PC-9 (cell line): ENCODE data around the gene LSM2. TPM values are rescaled to one million over a fixed set of nuclear protein-coding genes. Genes with fewer than 3 reads are reported as not detected.
"Not testable (repeated sequence)": the region's sequence is repeated elsewhere in the genome, so short reads cannot be mapped to it uniquely, and the experiment has no call there.

Source experiments
- BruUV-seq: library from RNA; stranded (reverse); fragments of 400-500 nt; replicated peaks from 2 replicates; lab custom pipeline; 2021; lab: Mats Ljungman, UMichigan
- CTCF ChIA-PET: fragments of 300-600 bp; sonication (Branson Sonifier 250); formaldehyde crosslinking; loops from one replicate; lab custom pipeline; 2022; ENCODE audit warnings: antibody characterized with exemption; lab: Charles Lee
- POLR2A ChIA-PET: fragments of 300-600 bp; sonication (Branson Sonifier 250); formaldehyde crosslinking; loops from one replicate; lab custom pipeline; 2022; ENCODE audit warnings: antibody characterized with exemption; ENCODE audit not compliant: unreplicated experiment; lab: Charles Lee
- DNase-seq, 2 experiments: peaks; one replicate each; pipeline versions ENCODE4 v3.0.0 to v3.0.0-alpha.2; 2015 to 2022; ENCODE audit warnings: mixed read lengths in 1 of 2
- H2AFZ ChIP-seq: fragments of 200-600 bp; sonication (generic); 2 replicates; pipeline ENCODE4 v1.8.1; 2017; ENCODE audit warnings: antibody characterized with exemption
- H3F3A ChIP-seq: fragments of 200-600 bp; sonication (generic); 2 replicates; pipeline ENCODE4 v1.8.1; 2017; ENCODE audit warnings: antibody characterized with exemption, mild to moderate bottlenecking, low read depth; ENCODE audit not compliant: insufficient read depth
- H3K27ac ChIP-seq: fragments of 200-600 bp; sonication (generic); 2 replicates; pipeline ENCODE4 v1.6.1; 2016; ENCODE audit warnings: mixed run types
- H3K27me3 ChIP-seq: fragments of 200-600 bp; sonication (generic); 2 replicates; pipeline ENCODE4 v1.6.1; 2016; ENCODE audit warnings: low read depth, mixed run types; ENCODE audit not compliant: insufficient read depth
- H3K36me3 ChIP-seq: fragments of 200-600 bp; sonication (generic); 2 replicates; pipeline ENCODE4 v1.6.1; 2016; ENCODE audit warnings: low read depth, mixed run types
- H3K4me1 ChIP-seq: fragments of 200-600 bp; sonication (generic); replicated peaks from 2 replicates; pipeline ENCODE4 v1.6.1; 2016; ENCODE audit warnings: mixed run types; ENCODE audit not compliant: insufficient read depth
- H3K4me2 ChIP-seq: fragments of 200-600 bp; sonication (generic); 2 replicates; pipeline ENCODE4 v1.6.1; 2017; ENCODE audit warnings: mixed run types
- H3K4me3 ChIP-seq: fragments of 200-600 bp; sonication (generic); 2 replicates; pipeline ENCODE4 v1.6.1; 2016; ENCODE audit warnings: mixed run types
- H3K79me2 ChIP-seq: fragments of 200-600 bp; sonication (generic); 2 replicates; pipeline ENCODE4 v1.6.1; 2017; ENCODE audit warnings: low read depth, mixed run types
- H3K9me2 ChIP-seq: fragments of 200-600 bp; sonication (generic); 2 replicates; pipeline ENCODE4 v1.8.1; 2017; ENCODE audit warnings: mild to moderate bottlenecking; ENCODE audit not compliant: insufficient read depth
- H3K9me3 ChIP-seq: fragments of 200-600 bp; sonication (generic); 2 replicates; pipeline ENCODE4 v1.8.1; 2016; ENCODE audit warnings: low read depth; ENCODE audit not compliant: insufficient read depth
- H4K20me1 ChIP-seq: fragments of 200-600 bp; sonication (generic); 2 replicates; pipeline ENCODE4 v1.8.1; 2017; ENCODE audit not compliant: insufficient read depth
- CTCF ChIP-seq: fragments of 200-600 bp; sonication (generic); conservative IDR thresholded peaks from 2 replicates; pipeline ENCODE4 v1.6.1; 2017; ENCODE audit warnings: mixed run types, antibody characterized with exemption, mild to moderate bottlenecking, moderate library complexity
- EZH2 ChIP-seq: fragments of 200-600 bp; sonication (generic); IDR thresholded peaks from 2 replicates; pipeline ENCODE4 v1.8.0; 2017; ENCODE audit warnings: antibody characterized with exemption, low read depth
- intact Hi-C: fragments of 100-400 bp; cut with micrococcal nuclease; formaldehyde crosslinking; loops from one replicate; pipeline ENCODE4 v1.10.0; 2022; ENCODE audit not compliant: unreplicated experiment
- total RNA-seq: library from RNA; stranded (reverse); gene quantifications from 2 replicates; pipeline ENCODE4 v1.2.3, GENCODE V29; 2021

Gene LSM2
- total RNA-seq, 1 experiment from 2014 or later = 74.3 TPM

- POLR2A ChIA-PET = no interaction called here
- intact Hi-C loops = no loop called here
- H3K4me1 ChIP-seq = peaks cover 14% of the 10 kb centered on the region
- H4K20me1 ChIP-seq = peaks cover 37% of the 10 kb centered on the region
- DNase-seq = no peak
- no peak overlapping the region for H3K27ac ChIP-seq
- H3K79me2 ChIP-seq = peaks cover 22% of the 10 kb centered on the region
- H2AFZ ChIP-seq = no peak overlapping the region
- BruUV-seq = no TSS peak
- CTCF ChIA-PET = no interaction called here
- H3F3A ChIP-seq = peaks cover 62% of the 10 kb centered on the region
- no peaks in the 10 kb centered on the region for H3K9me2 ChIP-seq
- no peaks in the 10 kb centered on the region for H3K27me3 ChIP-seq
- peaks cover 35% of the 10 kb centered on the region for H3K36me3 ChIP-seq
- no peak overlapping the region for H3K4me2 ChIP-seq
- TF ChIP-seq CTCF (no peak), EZH2 (no peak)
- H3K9me3 ChIP-seq = no peaks in the 10 kb centered on the region
- no peak overlapping the region for H3K4me3 ChIP-seq
These were observed 35.3 kb upstream of the LSM2 start for GRCh38 chr6:31842053-31842452.

DNA sequence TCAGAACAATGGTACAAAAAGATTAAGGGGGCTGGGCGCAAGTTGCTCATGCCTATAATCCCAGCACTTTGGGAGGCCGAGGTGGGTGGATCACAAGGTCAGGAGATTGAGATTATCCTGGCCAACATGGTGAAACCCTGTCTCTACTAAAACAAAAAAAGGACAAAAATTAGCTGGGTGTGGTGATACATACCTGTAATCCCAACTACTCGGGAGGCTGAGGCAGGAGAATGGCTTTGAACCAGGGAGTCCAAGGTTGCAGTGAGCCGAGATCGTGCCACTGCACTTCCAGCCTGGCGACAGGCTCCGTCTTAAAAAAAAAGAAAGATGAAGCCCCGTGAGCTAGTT lies 33.0 kb upstream of the LSM2 start:
- H3K9me2 ChIP-seq, DNase-seq, H3K9me3 ChIP-seq, CTCF ChIA-PET, intact Hi-C loops, H3K27ac ChIP-seq, BruUV-seq, H3K4me3 ChIP-seq, H3K4me2 ChIP-seq, H2AFZ ChIP-seq, H3K27me3 ChIP-seq: not testable (repeated sequence)
- Histone ChIP-seq H3F3A (peaks cover 80% of the 10 kb centered on the region), H4K20me1 (peaks cover 41% of the 10 kb centered on the region), H3K79me2 (peaks cover 45% of the 10 kb centered on the region), H3K36me3 (peaks cover 44% of the 10 kb centered on the region), H3K4me1 (peaks cover 19% of the 10 kb centered on the region)
- POLR2A ChIA-PET = interaction anchor here (0.6 to 0.7 kb wide), 3 partner anchors 12 to 67 kb away, joined by 3 to 10 read pairs (median 5); partner anchors contain the start of genes HSPA1A and HSPA1B

DNA sequence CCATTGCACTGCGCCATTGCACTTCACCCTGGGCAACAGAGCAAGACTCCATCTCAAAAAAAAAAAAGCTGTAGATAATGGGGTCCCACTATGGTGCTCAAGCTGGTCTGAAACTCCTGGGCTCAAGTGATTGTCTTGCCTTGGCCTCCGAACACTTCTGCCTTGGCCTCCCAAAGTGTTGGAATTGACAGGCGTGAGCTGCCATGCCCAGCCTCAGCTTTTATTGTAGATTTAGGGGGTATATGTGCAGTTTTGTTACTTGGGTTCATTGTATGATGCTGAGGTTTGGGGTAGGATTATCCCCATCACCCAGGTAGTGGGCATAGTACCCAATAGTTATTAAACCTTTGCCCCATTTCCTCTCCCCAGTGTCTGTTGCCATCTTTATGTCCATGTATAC lies 32.2 kb upstream of the LSM2 start:
- H4K20me1 ChIP-seq = peaks cover 41% of the 10 kb centered on the region
- no TSS peak for BruUV-seq
- H3K79me2 ChIP-seq = peaks cover 49% of the 10 kb centered on the region
- H3K9me2 ChIP-seq = no peaks in the 10 kb centered on the region
- no peak for DNase-seq
- intact Hi-C loops = no loop called here
- no peak overlapping the region for H3K27ac ChIP-seq
- H3K36me3 ChIP-seq = peaks cover 44% of the 10 kb centered on the region
- no peaks in the 10 kb centered on the region for H3K9me3 ChIP-seq
- no peaks in the 10 kb centered on the region for H3K27me3 ChIP-seq
- H3K4me1 ChIP-seq = peaks cover 22% of the 10 kb centered on the region
- peaks cover 84% of the 10 kb centered on the region for H3F3A ChIP-seq
- no peak overlapping the region for H2AFZ ChIP-seq
- POLR2A ChIA-PET = no interaction called here
- no peak for TF ChIP-seq EZH2
- TF ChIP-seq CTCF = no peak
- CTCF ChIA-PET = interaction anchor here (0.6 kb wide), 1 partner anchor 101 kb away, joined by 5 read pairs; no protein-coding TSS in a partner anchor
- H3K4me3 ChIP-seq = no peak overlapping the region
- H3K4me2 ChIP-seq = peak overlapping the region; percentile 98

- peaks cover 41% of the 10 kb centered on the region for H4K20me1 ChIP-seq
- intact Hi-C loops, H3K27ac ChIP-seq, H3K9me2 ChIP-seq, H3K27me3 ChIP-seq, H3K9me3 ChIP-seq, POLR2A ChIA-PET, DNase-seq, BruUV-seq, H2AFZ ChIP-seq: not testable (repeated sequence)
- peaks cover 27% of the 10 kb centered on the region for H3K4me1 ChIP-seq
- peak overlapping the region; percentile 94; the same call in 1 of the 2 replicates for H3K4me3 ChIP-seq
- CTCF ChIA-PET = interaction anchor here (0.6 kb wide), 1 partner anchor 164 kb away, joined by 4 read pairs; no protein-coding TSS in a partner anchor
- H3K79me2 ChIP-seq = peaks cover 57% of the 10 kb centered on the region
- H3F3A ChIP-seq = peaks cover 90% of the 10 kb centered on the region
- H3K4me2 ChIP-seq = peak overlapping the region; percentile 98
- H3K36me3 ChIP-seq = peaks cover 44% of the 10 kb centered on the region
These were observed 31.4 kb upstream of the LSM2 start for GRCh38 chr6:31838114-31838553.
